ENCODE results near the gene ZHX3.

DNA sequence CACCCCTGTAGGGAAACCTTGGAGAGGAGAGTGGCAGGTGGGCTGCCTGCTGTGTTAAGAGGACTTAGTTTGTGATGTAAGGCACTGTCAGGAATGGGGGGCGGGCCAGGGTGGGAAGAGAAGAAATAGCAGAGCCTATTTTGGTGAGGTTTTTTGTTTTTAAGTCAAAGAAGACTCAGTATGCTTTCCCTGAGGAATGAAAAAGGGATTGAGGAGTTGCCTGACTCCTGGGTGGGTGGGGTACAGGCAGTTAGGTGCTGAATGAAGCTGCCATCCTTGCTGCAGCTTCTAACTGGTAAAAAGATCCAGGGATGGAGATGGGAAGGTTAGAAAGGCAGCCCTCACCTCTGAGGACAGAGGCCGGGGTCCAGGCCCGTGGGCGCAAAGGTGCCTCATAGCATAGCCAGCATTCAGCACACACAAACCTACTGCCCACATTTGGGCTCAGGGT is 142.3 kb downstream of the ZHX3 start:
- TF ChIP-seq CTCF (IDR thresholded peaks at IDR 0.05) (no peak), POLR2AphosphoS5 (IDR thresholded peaks at IDR 0.05) (no peak), POLR2A (IDR thresholded peaks at IDR 0.05; ENCODE audit: low read depth) (no peak), EP300 (IDR thresholded peaks at IDR 0.05) (no peak)

Data from esophagus muscularis mucosa (tissue), 4 donors.